Measurements from ENCODE around the gene RAB11FIP3.
A peak's percentile ranks its signal among the peaks of the same experiment; 100 is the strongest.
"Not testable (repeated sequence)": the region's sequence is repeated elsewhere in the genome, so short reads cannot be mapped to it uniquely, and the experiment has no call there.

Gene RAB11FIP3

DNA sequence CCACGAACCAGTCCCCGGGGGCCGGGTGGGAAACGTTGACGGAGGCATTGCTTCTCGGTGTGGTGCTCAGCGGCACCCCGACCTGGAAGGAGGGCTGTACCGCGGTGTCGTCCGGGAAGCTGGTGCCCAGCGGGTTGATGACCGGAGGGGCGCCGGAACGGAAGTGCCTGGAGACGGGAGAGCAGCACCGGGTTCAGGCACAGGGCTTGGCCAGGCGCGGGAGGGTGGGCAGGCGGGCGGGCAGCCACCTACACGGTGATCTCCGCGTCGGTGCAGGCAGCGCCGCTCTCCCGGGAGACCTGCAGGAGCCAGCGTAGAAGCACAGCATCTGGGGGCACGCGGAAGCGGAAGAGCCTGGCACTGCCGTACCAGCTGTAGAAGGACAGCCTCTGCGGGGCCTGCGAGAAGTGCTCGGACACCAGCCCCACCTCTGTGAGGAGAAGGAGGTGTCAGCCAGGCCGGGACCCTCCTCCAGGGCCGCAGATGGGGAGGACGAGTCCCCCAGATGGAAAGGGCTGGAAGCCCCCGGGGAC, 48.0 kb upstream of the RAB11FIP3 start:
- peaks cover 43 to 61% of the 10 kb centered on the region in 2 experiments for H3K36me3 ChIP-seq (ENCODE audit: control insufficient read depth in 1 of 2, insufficient read depth in 2 of 2, low read depth in 1 of 2, low read length in 2 of 2)
- no peak overlapping the region for H3K27ac ChIP-seq (ENCODE audit: low read length, poor library complexity, severe bottlenecking)
- H3K9ac ChIP-seq (ENCODE audit: low read length), result no peak overlapping the region
- H2BK120ac ChIP-seq (ENCODE audit: low read depth, low read length), result no peak overlapping the region
- no peak overlapping the region for H3K4me3 ChIP-seq (ENCODE audit: insufficient read depth in 1 of 2, low read depth in 1 of 2, low read length in 2 of 2)
- H2AFZ ChIP-seq (ENCODE audit: low read depth, low read length), result no peak overlapping the region
- H2BK12ac ChIP-seq (ENCODE audit: low read length in 2 of 2), result no peak overlapping the region
- no peak overlapping the region for H4K91ac ChIP-seq (ENCODE audit: low read length)
- DNase-seq, result no peak
- H4K8ac ChIP-seq (ENCODE audit: low read length), result no peak overlapping the region
- H3K9me3 ChIP-seq (ENCODE audit: control insufficient read depth, low read length), result no peaks in the 10 kb centered on the region
- H3K4ac ChIP-seq (ENCODE audit: low read depth in 1 of 2, low read length in 2 of 2), result no peak overlapping the region
- H3K4me2 ChIP-seq (ENCODE audit: low read length, poor library complexity, severe bottlenecking), result no peak overlapping the region
- no peak overlapping the region for H2AK5ac ChIP-seq (ENCODE audit: low read length, severe bottlenecking)
- 96% methylated on average over 42 of the region's 42 CpGs for WGBS
- H3K18ac ChIP-seq (ENCODE audit: low read depth in 1 of 2, low read length in 2 of 2), result no peak overlapping the region
- no peak overlapping the region for H3K23ac ChIP-seq (ENCODE audit: low read length in 2 of 2)
- H3K79me1 ChIP-seq (replicated peaks; ENCODE audit: low read length, poor library complexity, severe bottlenecking), result peaks cover 35% of the 10 kb centered on the region
- no peak overlapping the region for H2BK15ac ChIP-seq (ENCODE audit: low read depth, poor library complexity, severe bottlenecking)
- no peak overlapping the region for H2BK5ac ChIP-seq (ENCODE audit: low read depth, low read length, poor library complexity, severe bottlenecking)
- H3K4me1 ChIP-seq (ENCODE audit: control insufficient read depth, insufficient read depth, low read depth, low read length), result peaks cover 25% of the 10 kb centered on the region
- no peak overlapping the region for H3K14ac ChIP-seq (ENCODE audit: low read length in 2 of 2)
- H3K27me3 ChIP-seq (ENCODE audit: control insufficient read depth in 1 of 2, insufficient read depth in 1 of 2, low read length in 2 of 2), result no peaks in the 10 kb centered on the region

DNA sequence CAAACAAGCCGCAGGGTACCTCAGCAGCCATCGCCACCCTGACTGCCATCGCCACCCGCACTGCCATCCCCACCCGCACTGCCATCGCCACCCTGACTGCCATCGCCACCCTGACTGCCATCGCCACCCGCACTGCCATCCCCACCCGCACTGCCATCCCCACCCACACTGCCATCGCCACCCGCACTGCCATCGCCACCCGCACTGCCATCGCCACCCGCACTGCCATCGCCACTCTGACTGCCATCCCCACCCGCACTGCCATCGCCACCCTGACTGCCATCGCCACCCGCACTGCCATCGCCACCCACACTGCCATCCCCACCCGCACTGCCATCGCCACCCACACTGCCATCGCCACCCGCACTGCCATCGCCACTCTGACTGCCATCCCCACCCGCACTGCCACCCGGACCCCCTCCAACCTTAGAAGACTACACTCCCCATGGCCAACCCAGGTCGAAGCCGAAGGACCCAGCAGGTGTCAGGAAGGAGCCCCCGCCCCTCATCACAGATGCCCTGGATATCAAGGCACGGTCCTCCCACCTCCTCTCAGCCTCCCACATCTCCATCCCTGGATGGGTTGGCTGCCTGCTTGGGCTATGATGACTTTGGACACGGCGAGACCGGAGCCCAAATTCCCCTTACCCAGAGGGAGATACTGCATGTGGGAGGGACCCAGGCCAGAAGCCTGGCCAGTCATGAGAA, 47.2 kb upstream of the RAB11FIP3 start:
- H4K91ac ChIP-seq (ENCODE audit: low read length); H3K4me3 ChIP-seq (ENCODE audit: insufficient read depth in 1 of 2, low read depth in 1 of 2, low read length in 2 of 2); H3K23ac ChIP-seq (ENCODE audit: low read length in 2 of 2); H3K4me2 ChIP-seq (ENCODE audit: low read length, poor library complexity, severe bottlenecking); H2AK5ac ChIP-seq (ENCODE audit: low read length, severe bottlenecking); H2BK5ac ChIP-seq (ENCODE audit: low read depth, low read length, poor library complexity, severe bottlenecking); DNase-seq; H3K9ac ChIP-seq (ENCODE audit: low read length); H2BK12ac ChIP-seq (ENCODE audit: low read length in 2 of 2); H3K27ac ChIP-seq (ENCODE audit: low read length, poor library complexity, severe bottlenecking); H2BK120ac ChIP-seq (ENCODE audit: low read depth, low read length); H3K9me3 ChIP-seq (ENCODE audit: control insufficient read depth, low read length); H3K14ac ChIP-seq (ENCODE audit: low read length in 2 of 2); H3K27me3 ChIP-seq (ENCODE audit: control insufficient read depth in 1 of 2, insufficient read depth in 1 of 2, low read length in 2 of 2); H2AFZ ChIP-seq (ENCODE audit: low read depth, low read length); H3K4ac ChIP-seq (ENCODE audit: low read depth in 1 of 2, low read length in 2 of 2); H4K8ac ChIP-seq (ENCODE audit: low read length); H2BK15ac ChIP-seq (ENCODE audit: low read depth, poor library complexity, severe bottlenecking); H3K18ac ChIP-seq (ENCODE audit: low read depth in 1 of 2, low read length in 2 of 2): not testable (repeated sequence)
- WGBS, result 88% methylated on average over 33 of the region's 36 CpGs
- peaks cover 35% of the 10 kb centered on the region for H3K79me1 ChIP-seq (replicated peaks; ENCODE audit: low read length, poor library complexity, severe bottlenecking)
- peaks cover 31% of the 10 kb centered on the region for H3K4me1 ChIP-seq (ENCODE audit: control insufficient read depth, insufficient read depth, low read depth, low read length)
- H3K36me3 ChIP-seq (ENCODE audit: control insufficient read depth in 1 of 2, insufficient read depth in 2 of 2, low read depth in 1 of 2, low read length in 2 of 2), result peaks cover 36 to 53% of the 10 kb centered on the region in 2 experiments

DNA sequence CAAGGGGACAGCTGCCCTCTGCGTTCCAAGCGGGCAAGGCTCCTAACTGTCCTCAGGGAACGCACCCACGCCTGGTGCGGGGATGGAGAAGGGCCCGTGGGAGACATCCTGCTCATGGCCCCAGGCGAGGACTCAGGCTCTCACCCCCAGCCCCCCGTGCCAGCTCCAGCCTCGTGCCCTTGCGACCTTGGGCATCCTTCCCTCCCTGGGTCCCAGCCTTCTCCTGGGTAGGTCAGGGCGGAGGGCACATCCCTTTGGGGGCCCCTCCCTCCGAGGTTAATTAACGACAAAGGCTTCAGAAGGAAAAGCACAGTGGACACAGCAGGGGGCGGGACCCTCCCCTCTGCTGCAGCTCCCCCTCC, 46.6 kb upstream of the RAB11FIP3 start:
- no peak overlapping the region for H2AFZ ChIP-seq (ENCODE audit: low read depth, low read length)
- no peak overlapping the region for H2BK120ac ChIP-seq (ENCODE audit: low read depth, low read length)
- H4K91ac ChIP-seq (ENCODE audit: low read length), result no peak overlapping the region
- H3K36me3 ChIP-seq (ENCODE audit: control insufficient read depth in 1 of 2, insufficient read depth in 2 of 2, low read depth in 1 of 2, low read length in 2 of 2), result peaks cover 31 to 48% of the 10 kb centered on the region in 2 experiments
- WGBS, result 83% methylated on average over 14 of the region's 14 CpGs
- DNase-seq, result no peak
- peaks cover 36% of the 10 kb centered on the region for H3K4me1 ChIP-seq (ENCODE audit: control insufficient read depth, insufficient read depth, low read depth, low read length)
- no peaks in the 10 kb centered on the region for H3K9me3 ChIP-seq (ENCODE audit: control insufficient read depth, low read length)
- no peaks in the 10 kb centered on the region for H3K27me3 ChIP-seq (ENCODE audit: control insufficient read depth in 1 of 2, insufficient read depth in 1 of 2, low read length in 2 of 2)
- no peak overlapping the region for H2BK12ac ChIP-seq (ENCODE audit: low read length in 2 of 2)
- peaks cover 35% of the 10 kb centered on the region for H3K79me1 ChIP-seq (replicated peaks; ENCODE audit: low read length, poor library complexity, severe bottlenecking)
- H4K8ac ChIP-seq (ENCODE audit: low read length), result no peak overlapping the region
- H3K18ac ChIP-seq (ENCODE audit: low read depth in 1 of 2, low read length in 2 of 2), result no peak overlapping the region
- H3K4ac ChIP-seq (ENCODE audit: low read depth in 1 of 2, low read length in 2 of 2), result no peak overlapping the region
- H3K4me3 ChIP-seq (ENCODE audit: insufficient read depth in 1 of 2, low read depth in 1 of 2, low read length in 2 of 2), result no peak overlapping the region
- H2BK5ac ChIP-seq (ENCODE audit: low read depth, low read length, poor library complexity, severe bottlenecking), result no peak overlapping the region
- H2AK5ac ChIP-seq (ENCODE audit: low read length, severe bottlenecking), result no peak overlapping the region
- no peak overlapping the region for H2BK15ac ChIP-seq (ENCODE audit: low read depth, poor library complexity, severe bottlenecking)
- no peak overlapping the region for H3K4me2 ChIP-seq (ENCODE audit: low read length, poor library complexity, severe bottlenecking)
- no peak overlapping the region for H3K23ac ChIP-seq (ENCODE audit: low read length in 2 of 2)
- no peak overlapping the region for H3K9ac ChIP-seq (ENCODE audit: low read length)
- H3K14ac ChIP-seq (ENCODE audit: low read length in 2 of 2), result no peak overlapping the region
- H3K27ac ChIP-seq (ENCODE audit: low read length, poor library complexity, severe bottlenecking), result no peak overlapping the region

DNA sequence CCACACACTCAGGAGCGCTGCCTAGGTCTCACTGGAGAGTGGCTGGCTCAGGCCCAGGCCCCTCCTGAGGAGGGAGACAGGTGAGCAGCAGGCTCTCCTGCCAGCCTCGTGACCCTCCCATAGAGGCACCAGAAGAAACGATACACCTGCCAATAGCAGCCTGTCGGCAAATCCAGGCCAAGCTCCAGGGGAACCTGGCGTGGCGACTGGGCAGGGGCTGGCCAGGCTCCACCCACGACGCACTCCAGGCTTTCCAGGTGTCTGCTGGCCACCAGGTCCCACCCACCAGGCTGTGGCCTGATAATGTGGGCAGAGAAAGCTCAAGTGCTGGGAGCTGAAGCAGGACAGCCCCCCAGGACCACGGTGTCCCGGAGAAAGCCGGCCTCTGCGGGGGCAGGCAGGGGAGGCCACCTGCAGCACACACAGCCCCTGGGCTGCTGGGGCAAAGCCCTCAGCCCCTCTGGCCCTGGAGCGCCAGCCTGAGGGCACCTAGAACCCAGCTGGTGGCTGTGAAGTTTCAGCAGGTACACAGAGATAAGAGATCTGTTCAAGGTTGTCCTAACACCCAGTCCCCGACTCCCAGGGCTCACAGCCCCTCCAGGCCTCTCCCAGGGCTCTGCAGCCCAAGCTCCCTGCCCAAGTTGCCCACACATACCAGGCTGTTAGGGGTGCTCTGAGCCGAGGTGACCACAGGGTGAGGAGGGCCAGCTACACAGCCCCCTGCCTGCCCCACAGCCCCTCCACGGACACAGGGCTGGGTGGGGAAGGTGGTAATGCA, 46.1 kb upstream of the RAB11FIP3 start:
- Histone ChIP-seq H3K18ac (ENCODE audit: low read depth in 1 of 2, low read length in 2 of 2) (no peak overlapping the region), H2BK15ac (ENCODE audit: low read depth, poor library complexity, severe bottlenecking) (no peak overlapping the region), H4K8ac (ENCODE audit: low read length) (no peak overlapping the region), H3K23ac (ENCODE audit: low read length in 2 of 2) (peak overlapping the region in 1 of 2 experiments; percentile 79), H3K4me2 (ENCODE audit: low read length, poor library complexity, severe bottlenecking) (no peak overlapping the region), H3K4me1 (ENCODE audit: control insufficient read depth, insufficient read depth, low read depth, low read length) (peaks cover 41% of the 10 kb centered on the region), H3K79me1 (replicated peaks; ENCODE audit: low read length, poor library complexity, severe bottlenecking) (peaks cover 32% of the 10 kb centered on the region), H3K9ac (ENCODE audit: low read length) (no peak overlapping the region), H2AK5ac (ENCODE audit: low read length, severe bottlenecking) (no peak overlapping the region), H2BK12ac (ENCODE audit: low read length in 2 of 2) (peak overlapping the region in 1 of 2 experiments; percentile 3), H3K14ac (ENCODE audit: low read length in 2 of 2) (peak overlapping the region in 1 of 2 experiments; percentile 79), H3K9me3 (ENCODE audit: control insufficient read depth, low read length) (no peaks in the 10 kb centered on the region), H3K4me3 (ENCODE audit: insufficient read depth in 1 of 2, low read depth in 1 of 2, low read length in 2 of 2) (no peak overlapping the region), H3K4ac (ENCODE audit: low read depth in 1 of 2, low read length in 2 of 2) (peak overlapping the region in 1 of 2 experiments; percentile 24), H2AFZ (ENCODE audit: low read depth, low read length) (no peak overlapping the region), H3K27me3 (ENCODE audit: control insufficient read depth in 1 of 2, insufficient read depth in 1 of 2, low read length in 2 of 2) (no peaks in the 10 kb centered on the region), H4K91ac (ENCODE audit: low read length) (no peak overlapping the region), H3K27ac (ENCODE audit: low read length, poor library complexity, severe bottlenecking) (no peak overlapping the region), H2BK5ac (ENCODE audit: low read depth, low read length, poor library complexity, severe bottlenecking) (no peak overlapping the region), H2BK120ac (ENCODE audit: low read depth, low read length) (no peak overlapping the region), H3K36me3 (ENCODE audit: control insufficient read depth in 1 of 2, insufficient read depth in 2 of 2, low read depth in 1 of 2, low read length in 2 of 2) (peaks cover 25 to 42% of the 10 kb centered on the region in 2 experiments)
- DNase-seq, result no peak
- 80% methylated on average over 14 of the region's 16 CpGs for WGBS

Measured in mesenchymal stem cell (in vitro differentiated cells and primary cell).